G401 (cell line): ENCODE results near the gene PLEKHA8. TPM values are rescaled to one million over a fixed set of nuclear protein-coding genes. Genes with fewer than 3 reads are reported as not detected.
A peak's percentile ranks its signal among the peaks of the same experiment; 100 is the strongest.

Experiments used
- DNase-seq: peaks from one replicate; pipeline ENCODE4 v3.0.0-alpha.2; 2015; ENCODE audit warnings: low spot score
- in situ Hi-C: cut with HindIII; loops from 2 replicates; pipeline ENCODE4 v1.10.0; 2016; ENCODE audit warnings: low sequenced_read_pairs, mixed read lengths
- total RNA-seq: library from RNA; depleted of rRNA; stranded (reverse); fragments of >200 nt; shearing (Covaris generic); gene quantifications from 2 replicates; pipeline ENCODE4 v1.2.3, GENCODE V29; 2014

PLEKHA8 gene
- total RNA-seq, 1 experiment from 2014 or later: 21.5 TPM

DNA sequence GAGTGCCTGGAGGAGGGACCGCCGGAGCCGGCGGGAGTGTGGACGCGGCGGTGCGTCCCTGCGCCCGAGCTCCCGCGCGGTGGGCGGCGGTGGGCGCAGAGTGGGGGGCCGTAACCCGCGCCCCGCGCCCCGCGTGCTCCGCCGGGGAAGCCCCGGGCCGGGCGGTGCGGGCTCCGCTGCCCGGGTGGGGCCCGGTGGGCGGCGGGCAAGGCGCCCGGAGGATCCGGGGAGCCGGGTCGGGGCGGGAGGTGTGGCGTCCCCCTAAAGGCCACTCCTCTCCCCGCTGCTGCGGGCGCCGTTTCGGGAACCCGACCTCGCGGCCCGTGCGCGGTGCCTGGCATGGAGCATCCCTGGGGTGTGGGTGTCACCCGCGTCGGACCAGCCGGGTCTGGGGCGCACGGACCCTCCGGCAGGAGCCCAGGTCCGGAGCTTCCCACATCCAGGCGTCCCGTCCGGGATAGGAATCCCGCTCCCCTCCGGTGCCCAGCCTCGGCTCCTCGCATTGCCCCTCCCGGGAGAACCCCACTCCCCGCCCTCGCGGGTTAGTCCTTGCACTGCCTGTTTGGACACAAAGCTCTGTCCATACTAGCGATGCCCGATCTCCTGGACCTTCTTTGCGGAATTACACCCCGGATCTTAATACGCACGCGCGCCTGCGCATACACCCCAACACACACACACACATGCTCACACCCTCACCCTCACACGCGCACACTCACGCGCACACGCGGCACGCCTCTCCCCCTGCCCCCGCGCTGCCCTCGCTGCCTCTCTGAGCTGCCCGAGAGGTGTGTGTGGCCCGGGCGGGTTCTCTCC, 107.3 kb downstream of the PLEKHA8 start:
- in situ Hi-C loops: no loop called here
- peak; percentile 81 for DNase-seq

GRCh38 chr7:30136117-30136731, 108.0 kb downstream of the PLEKHA8 start:
- in situ Hi-C loops: no loop called here
- no peak for DNase-seq

DNA sequence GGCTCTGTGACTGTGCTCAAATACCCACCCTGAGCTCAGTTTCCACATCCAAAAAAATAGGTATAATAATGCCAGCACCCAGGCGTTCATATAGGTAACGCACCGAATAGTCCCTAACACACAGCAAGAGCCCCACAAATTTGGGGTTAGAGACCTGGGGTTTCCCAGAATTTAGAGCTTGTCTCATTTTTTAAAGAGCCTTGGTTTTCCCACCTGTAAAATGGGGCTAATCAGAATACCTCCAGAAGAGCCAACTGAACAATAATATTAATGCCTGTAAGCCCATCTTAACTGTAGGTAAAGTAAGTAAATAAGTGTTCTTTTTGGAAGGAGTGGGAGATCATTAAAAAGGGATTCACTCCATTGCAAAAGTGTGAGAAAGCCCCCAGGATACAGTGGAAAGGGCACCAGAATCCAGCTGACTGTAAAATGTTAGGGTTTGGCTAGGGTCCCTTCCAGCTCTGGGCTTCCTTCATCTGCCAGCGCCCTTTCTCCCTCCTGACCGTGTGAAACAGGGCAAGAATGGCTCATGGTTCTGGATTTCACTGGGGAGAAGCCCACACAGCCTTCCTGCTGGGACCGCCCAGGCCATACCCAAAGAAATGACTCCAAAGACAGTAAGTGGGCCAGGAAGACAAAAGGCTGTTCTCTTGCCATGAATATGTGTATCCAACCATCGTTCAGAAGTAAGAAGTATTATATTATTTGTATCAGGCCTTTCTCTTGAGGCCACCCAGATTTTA, 108.7 kb downstream of the PLEKHA8 start:
- no peak for DNase-seq
- in situ Hi-C loops: no loop called here

DNA sequence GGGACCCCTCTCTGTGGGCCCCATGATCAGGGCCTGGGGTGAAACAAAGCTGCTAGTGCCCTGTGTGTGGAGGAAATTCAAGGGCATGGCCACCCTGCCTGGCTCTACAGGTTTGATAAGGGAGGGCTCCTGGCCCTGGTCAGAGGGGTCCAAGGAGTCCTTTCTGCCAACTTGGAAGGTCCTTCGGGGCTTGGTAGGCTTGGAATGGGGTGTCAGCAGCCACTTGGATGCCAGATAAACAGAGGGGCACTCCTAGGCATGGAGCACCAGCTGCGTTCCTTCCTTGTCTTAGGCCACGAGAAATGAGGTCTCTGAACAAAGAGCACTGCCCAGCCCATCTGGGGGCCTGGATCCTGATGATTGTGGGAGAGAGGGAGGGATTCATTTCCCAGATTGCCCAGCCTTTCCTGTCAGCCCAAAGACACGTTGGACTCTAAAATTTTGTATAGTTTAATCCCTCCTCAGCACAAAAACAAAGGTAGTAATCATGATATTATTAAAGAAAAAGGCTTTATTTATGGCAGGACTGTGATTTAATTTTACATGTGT, 111.7 kb downstream of the PLEKHA8 start:
- in situ Hi-C loops: no loop called here
- DNase-seq: no peak

- in situ Hi-C loops: no loop called here
- DNase-seq: no peak
These were observed 112.2 kb downstream of the PLEKHA8 start for GRCh38 chr7:30140456-30140855.

DNA sequence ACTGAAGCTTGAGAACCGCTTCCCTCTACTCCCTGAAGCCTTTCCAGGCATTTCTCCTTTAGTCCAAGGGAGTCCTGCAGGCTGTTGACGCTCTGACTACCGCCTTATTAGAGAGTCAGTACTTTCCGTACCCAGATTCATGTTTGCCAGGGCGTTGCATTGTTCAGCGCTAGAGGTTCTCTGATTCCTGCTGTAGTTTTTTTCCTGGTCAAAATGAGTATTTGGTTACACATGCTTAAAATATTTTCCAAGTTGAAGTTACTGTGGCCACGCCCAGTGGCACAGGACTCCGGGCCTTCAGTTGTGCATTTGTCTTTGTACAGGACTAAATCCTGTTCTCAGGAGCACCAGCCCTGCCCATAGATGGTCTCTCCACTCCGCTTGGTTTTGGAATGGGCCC, 114.5 kb downstream of the PLEKHA8 start:
- no peak for DNase-seq
- in situ Hi-C loops: no loop called here

- no peak for DNase-seq
- in situ Hi-C loops: no loop called here
These were observed 115.6 kb downstream of the PLEKHA8 start for GRCh38 chr7:30143748-30144251.

DNA sequence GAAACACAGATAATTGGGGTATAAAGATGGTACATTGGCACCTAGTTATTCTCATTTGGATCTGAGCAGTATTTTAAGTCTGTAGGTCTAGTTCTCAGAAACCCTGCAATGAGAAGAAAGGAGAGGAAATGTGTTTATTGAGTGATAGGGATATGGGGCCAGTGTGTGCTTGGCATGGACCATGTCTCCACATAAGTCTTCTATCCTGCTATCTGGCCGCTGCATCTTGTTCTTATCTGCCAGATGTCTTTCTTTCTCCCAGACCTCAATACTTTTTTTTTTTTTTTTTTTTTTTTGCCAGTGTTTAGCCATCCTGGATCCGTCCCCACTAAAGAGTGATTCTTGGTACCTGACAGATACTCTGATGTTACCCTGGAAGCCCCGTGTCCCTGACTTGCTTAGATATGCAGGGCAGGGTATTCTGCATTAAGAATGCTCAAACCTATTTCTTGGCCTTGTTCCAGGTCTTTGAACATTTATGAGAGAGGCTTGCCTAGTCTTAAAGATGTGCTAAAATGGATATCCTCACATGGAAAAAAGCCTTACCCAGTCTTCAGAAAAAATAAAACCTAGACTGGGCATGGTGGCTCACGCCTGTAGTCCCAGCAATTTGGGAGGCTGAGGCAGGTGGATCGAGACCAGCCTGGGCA, 116.6 kb downstream of the PLEKHA8 start:
- in situ Hi-C loops: no loop called here
- no peak for DNase-seq

DNA sequence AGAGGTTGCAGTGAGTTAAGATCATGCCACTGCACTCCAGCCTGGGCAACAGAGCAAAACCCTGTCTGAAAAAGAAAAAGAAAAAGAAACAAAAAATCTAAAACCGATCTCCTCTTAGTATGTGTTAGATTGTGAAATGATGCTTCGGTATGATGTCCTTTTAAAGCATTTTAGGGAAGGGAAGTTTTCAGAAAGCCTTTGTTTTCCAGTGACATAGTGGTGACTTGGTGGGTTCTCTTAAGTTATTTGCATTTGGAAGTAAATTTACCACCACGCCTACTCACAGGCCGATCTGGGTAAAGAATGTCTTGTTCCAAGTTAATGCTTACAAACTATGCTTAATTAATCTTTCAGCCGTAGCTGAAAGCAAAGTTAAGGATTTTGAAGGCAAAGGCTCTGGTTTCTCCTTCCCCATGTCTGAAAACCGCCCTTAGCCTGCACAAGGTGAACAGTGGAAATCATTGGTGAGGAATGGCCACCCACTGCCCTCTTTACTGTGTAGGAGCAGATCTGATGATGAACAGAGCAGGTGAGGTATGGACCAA, 117.3 kb downstream of the PLEKHA8 start:
- DNase-seq: no peak
- in situ Hi-C loops: no loop called here

- no peak for DNase-seq
- in situ Hi-C loops: no loop called here
These were observed 118.0 kb downstream of the PLEKHA8 start for GRCh38 chr7:30146127-30146612.

GRCh38 chr7:30147223-30147622, 119.0 kb downstream of the PLEKHA8 start:
- in situ Hi-C loops: no loop called here
- no peak for DNase-seq

GRCh38 chr7:30147785-30148184, 119.6 kb downstream of the PLEKHA8 start:
- in situ Hi-C loops: no loop called here
- DNase-seq: peak; percentile 45

GRCh38 chr7:30148426-30148825, 120.2 kb downstream of the PLEKHA8 start:
- in situ Hi-C loops: no loop called here
- no peak for DNase-seq

- peak; percentile 71 for DNase-seq
- in situ Hi-C loops: no loop called here
These were observed 120.8 kb downstream of the PLEKHA8 start for GRCh38 chr7:30148951-30149459.

DNA sequence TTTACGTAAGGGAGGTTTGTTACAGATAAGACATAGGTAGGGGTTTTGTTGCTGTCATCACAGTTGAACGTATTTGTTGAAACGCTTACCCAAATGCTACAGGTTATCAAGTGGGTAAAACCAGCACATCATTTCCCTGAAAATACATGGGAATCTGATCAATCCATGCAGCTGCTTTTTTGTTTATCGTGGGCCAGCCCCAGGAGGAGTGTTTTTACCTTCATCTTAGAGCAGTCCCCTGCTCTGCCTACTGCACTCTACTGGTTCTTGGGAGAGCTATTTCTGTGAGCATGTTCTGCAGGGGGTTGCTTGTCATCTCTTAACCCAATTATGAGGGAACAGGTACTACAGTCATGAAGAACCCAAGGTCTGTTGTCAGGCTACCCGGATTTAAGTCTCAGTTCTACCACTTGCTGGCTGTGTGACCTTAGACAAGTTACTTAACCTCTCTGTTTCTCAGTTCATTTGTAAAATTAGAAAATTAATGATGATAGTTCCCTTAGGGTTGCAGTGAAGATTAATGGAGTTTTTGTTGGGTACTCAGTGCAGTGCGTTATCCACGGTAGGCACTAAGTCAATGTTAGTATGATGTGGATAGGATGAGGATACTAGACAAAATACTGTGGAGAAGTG, 121.5 kb downstream of the PLEKHA8 start:
- no peak for DNase-seq
- in situ Hi-C loops: no loop called here

DNA sequence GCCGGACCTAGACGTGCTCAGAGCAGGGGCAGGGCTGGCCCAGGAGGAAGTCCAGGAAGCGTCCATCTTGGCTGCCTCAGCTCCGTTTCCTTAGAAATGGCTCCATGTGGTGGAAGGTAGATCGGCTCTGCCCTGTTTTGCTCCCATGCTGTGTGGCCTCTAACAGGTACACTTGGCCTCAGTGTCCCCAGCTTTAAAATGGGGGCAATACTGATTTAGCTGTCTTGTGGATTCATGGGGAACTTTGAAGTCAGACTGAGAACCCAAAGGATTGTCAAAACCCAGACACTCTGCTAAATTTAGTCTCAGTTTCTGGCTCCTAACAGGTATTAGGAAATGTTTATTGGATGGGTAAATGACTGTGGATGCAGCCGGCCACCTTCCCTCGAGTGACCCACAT, 122.5 kb downstream of the PLEKHA8 start:
- in situ Hi-C loops: no loop called here
- no peak for DNase-seq

DNA sequence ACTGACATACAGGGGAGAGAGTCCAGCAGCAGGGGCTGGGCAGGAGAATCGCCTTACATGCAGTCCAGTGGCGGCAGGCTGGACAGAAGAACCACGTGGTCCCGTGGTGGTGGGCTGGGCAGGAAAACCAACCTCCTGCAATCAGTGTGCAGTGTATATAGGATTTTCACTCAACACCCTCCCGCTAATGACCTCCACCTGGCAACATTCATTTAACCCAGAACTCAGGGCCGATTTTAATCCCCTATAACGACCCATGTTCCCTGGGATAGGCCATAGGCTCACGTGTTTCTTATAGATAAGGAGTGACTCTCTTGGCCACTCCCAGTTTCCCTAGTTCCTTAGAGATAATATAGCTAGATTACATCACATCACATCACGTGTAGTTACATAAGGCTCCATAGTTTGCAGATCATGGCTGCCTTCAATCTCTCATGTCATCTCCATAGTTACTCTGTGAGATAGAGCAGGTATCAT, 125.9 kb downstream of the PLEKHA8 start:
- in situ Hi-C loops: no loop called here
- DNase-seq: no peak

DNA sequence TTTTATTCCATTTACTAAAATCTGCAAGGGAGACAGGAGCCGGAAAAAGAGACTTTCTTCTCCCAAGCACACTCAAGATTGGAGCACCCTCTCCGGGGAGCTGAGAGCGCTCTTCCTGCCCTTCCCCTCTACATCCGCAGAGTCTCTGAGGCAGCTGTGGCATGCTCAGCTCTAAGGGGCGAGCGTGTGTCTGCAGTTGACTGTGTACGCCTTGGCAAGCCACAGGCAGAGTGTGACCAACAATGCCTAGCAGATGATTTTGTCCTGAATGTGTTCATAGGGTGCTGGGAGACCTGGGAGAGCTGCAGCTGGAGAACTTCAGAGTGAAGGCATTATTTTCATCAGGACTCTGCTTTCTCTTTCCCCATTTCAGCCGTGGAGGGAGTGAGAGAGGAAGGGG, 127.3 kb downstream of the PLEKHA8 start:
- in situ Hi-C loops: no loop called here
- no peak for DNase-seq
